GM21825 (cell line): Measurements from ENCODE around the gene MRPS18B.
"Not testable (repeated sequence)": the region's sequence is repeated elsewhere in the genome, so short reads cannot be mapped to it uniquely, and the experiment has no call there.

ENCODE experiments used
- ATAC-seq: cut with Tn5 transposase; IDR thresholded peaks from one replicate; pipeline ENCODE4 v1.9.1; 2021; ENCODE audit warnings: mild to moderate bottlenecking, moderate library complexity; ENCODE audit not compliant: unreplicated experiment

The MRPS18B gene

DNA sequence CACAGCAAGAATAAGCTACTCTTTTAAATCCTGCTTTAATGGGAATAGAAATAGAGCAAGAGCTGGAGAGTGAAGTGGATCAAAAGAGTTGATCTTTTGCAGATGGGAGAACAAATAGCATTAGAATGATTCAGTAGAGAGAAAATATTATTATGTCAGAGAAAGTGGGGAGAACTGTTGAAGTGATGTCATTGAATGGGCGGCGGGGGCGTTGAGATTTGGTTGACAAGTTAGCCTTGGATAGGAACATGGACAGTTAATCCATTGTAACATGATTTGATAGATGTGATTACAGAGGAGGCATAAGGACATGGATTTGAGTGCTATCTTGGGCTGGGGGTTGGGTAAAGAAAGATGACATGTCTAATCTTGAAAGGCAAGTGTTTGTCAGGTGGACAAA is 18.2 kb downstream of the MRPS18B start:
- no peak for ATAC-seq

DNA sequence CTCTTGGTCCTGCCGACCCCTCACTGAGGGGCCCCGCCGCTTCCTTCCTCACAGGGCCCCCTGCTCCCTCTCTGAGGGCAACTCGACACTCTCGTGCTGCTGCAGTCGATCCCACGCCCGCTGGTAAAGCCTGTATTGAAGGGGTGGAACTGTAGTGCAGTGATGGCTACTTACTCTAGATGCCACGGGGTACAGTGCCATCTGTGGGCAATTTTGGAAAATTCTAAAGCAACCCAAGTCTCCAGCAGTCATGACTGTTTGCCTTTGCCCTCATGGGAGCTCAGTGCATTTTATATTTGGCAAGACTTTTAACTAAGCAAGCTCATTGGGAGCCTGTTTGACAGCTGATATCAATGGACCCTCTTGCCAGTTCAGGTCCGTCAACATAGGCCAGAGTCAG is 22.8 kb downstream of the MRPS18B start:
- ATAC-seq, result no peak

DNA sequence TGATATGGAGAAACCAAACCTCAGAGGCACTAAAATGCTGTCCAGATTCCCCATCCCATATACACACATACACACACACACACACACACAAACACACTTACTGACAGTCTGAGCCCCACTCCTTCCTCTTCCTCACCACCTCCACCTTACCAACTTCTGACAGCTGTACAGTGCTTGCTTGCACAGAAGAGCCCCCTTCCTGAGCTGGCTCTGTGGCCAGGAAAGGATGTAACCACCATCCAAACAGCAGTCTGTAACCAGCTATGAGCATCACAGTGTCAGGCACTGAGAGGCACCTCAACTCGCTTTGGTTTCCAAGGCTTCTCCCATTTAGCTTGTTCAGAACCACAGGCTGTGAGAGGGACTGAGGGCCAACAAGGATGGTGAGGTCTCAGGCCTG is 23.4 kb downstream of the MRPS18B start:
- no peak for ATAC-seq

DNA sequence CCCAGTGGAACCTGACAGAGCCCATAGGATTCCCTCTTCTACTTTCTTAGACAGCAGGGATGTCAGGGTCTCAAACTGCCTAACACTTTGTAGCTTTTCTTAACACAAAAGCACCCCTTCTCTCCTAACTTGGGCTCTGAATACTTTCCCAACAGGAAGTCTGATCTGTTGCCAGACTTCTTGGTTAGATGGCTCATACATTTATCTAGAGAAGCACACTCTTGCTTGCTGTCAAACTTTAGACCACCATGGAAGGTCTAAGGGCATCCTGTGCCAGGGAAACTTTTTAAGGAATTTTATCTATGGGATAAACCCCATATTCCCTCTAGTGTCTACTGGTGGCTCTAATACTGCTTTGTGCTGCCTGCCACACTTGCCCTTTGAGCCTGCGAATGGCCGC is 26.0 kb downstream of the MRPS18B start:
- no peak for ATAC-seq

DNA sequence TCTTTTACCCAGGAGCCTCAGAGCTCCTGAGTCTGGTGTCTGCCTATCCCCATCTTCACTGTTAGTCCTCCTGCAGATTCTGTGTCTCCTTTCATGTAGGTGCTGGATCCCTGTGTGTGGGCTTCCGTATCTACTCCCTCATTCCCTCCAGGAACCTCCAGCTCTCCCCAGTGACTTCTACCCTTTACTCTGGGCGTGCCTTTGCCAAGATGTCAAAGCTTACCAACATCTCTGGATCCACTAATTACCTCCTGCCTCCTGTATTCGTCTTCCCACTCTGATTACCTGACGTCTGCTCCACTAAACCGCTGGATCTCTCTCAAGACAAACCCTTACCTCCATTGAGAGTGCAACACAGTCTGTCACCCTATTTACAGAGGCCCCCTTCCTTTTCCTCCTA is 27.1 kb downstream of the MRPS18B start:
- no peak for ATAC-seq

DNA sequence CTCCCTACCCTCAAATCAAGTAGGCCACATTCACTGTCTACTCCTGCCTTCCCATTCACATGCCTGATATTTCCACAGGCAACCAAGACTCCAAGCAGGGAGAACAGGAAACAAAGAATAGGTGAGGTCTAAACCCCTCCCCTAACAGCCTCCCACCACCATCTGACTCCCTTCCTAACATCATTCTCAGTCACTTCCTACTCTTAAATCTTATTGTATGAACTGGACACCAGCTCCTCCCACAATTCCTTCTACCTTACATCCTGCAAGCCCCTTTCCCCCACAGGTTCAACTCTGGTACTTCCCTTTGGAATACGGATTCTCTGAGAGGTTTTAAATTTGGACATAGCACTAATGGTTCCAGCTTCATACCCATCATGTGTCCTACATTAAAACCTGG is 28.3 kb downstream of the MRPS18B start:
- ATAC-seq, result no peak

DNA sequence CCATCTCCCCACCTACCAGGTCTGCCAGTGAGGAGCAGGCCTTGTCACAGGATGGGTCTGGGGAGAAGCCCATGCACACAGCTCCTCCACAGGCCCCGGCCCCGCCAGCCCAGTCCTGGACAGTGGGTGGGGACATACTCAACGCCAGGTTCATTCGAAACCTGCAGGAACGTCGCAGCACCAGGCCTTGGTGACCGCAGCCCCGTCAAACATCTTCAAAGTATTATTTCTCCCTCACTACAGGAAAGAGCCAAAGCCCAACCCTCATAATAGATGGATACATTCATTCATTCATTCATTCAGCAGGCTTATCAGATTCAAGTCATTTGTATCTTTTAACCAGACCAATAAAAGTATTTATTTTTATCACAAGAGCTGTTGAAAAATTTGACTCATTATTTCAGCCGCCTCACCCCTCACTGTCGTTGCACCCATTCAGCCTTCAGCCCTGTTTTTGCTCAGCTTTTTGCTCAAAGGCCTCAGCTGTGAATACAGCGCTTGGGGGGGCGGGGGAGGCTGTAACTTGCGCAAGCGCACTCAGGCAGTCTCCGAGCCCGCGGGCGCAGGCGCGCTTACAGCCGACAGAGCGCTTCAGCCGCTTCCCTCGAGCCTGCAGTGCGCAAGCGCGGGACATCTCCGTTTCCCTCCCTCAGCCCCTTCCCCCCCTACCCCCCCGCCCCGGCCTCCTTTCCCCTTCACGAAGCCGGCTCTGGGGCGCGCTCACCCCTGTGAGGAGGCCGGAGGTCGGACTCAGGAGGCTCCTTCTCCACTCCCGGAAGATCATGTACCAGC is 29.0 kb downstream of the MRPS18B start, which contains the start of gene C6orf136:
C6orf136 (plus strand) TSS at position 684 of the 792 bp plus-strand sequence; CDS start at position 783, 99 bp downstream.
- peak; percentile 41 for ATAC-seq

DNA sequence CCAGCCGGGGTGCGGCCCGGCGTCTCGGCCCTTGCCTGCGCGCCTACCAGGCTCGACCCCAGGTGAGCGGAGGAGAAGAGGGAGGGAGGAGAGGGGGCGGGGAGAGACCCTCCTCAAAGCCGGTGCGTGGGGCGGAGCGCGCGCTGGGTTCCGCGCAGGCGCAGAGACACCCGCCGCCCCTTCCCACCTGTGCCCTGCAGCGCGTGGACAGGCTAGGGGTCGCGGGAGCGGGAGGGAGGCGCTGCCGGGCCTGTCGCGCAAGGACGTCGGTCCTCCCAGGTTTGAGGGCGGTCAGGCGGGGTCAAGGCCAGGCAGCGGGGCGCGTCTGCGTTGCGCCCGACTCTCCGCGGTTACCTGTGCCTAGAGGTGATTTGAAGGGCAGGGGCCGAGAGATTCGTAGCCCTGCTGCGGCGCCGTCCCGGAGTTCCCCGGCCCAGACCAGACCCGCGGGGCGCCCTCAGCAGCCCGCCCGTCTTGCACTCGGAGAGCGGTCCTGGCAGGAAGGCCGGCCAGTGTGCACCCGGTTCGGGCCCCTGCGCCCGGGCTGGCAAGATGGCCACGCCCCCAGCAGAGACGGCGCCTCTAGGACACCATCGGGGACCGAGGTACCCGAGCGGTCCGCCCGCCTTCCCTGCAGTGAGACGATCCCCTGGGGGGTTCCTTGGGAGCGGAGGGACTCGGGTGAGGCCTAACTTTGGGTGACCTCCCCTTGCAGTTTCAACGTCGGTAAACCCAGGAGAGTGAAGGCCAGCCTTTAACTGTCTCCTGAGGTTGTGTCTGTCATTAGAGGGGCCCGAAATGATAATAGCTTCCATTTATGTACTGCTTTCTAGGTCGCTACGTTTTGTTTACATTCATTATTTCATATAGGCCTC is 29.8 kb downstream of the MRPS18B start:
- peak; percentile 56 for ATAC-seq

DNA sequence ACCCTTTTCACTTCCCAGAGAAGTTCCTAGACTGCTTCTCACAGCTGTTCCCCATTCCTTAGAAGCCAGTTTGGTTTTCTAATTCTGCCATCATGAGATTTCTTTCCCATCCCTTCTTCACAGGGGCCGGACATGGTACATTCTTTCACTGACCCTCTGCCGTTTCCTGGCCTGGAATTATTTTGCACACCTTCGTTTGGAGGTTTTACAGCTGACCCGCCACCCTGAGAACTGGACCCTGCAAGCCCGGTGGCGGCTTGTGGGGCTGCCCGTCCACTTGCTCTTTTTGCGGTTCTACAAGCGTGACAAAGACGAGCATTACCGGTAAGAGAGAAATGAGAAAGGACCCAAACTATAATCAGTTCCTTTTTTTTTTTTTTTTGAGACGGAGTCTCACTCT is 33.5 kb downstream of the MRPS18B start:
- no peak for ATAC-seq

DNA sequence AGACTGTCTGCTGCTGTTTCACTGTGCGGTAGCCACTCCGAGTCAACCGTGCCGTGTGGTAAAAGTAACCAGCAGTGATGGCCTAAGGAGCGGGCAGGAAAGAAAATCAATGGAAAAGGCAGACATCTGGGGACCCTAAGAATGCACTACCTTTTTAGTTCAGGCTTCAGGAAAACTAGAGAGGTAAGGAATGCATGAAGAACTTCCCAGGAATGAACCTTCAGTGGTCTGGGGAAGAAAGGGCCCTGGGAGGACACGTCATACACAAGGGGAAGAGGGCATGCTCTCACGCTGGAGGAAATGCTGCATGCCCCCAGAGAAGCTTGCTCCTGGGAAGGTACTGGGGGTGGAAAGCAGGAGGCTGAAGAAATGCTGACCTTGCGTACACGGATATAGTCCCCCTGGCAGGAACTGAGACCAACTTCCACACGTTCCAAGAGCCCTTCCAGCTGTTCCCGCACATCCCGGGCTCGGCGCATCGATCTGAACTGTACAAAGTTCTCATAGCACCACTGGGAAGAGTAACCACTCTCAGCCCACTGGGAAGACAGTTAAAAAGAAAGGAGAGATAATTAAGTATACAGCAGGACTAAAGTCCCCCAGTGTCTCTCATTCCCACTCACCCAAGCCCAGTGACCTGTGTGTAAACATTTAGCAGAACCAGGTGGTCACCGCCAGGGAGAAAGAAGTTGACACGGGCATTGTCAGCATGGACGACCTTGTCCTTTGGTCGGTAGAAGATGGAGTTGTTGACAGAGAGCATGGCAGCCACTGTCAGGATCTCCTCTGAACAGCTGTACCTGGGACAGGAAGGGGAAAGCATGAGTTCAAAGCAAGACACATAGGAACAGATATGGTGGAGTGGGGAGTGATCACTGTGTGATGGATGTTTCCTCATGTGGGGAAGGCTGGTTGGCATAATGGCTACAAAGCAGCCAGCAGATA is 37.4 kb downstream of the MRPS18B start:
- ATAC-seq, result no peak

DNA sequence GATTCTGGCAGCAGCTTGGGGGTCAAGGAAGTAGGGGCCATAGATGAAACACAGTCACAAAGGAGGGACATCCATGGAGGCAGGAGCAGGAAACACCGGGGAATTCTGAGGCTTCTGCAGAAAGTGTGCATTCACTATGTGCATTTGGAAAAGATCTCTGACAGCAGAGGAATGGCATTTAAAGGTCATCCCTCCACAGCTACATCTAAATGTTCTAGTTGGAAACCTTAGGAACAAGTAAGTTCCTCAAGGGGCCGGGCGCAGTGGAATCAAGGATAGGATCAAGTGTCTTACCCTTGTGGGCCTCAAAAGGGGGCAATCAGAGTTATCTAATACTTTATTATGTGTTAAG is 38.1 kb downstream of the MRPS18B start:
- ATAC-seq, result no peak

DNA sequence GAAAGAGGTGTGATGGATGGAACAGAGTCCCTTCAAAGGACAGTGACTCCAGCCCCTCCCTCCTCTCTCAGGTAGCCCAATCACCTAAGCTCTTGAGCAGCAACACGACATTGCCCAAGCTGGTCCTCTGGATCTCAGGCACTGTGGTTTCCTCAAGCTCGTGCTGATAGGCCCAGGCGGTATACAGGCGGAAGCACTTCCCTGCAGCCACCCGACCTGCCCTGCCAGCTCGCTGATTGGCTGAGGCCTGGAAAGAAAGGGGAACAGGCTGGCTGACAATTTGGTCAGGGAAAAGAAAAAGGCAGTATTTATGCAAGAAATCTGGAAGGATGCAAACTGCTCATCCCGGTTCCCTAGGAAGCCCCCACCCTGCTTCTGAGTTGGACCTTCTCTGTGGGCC is 38.9 kb downstream of the MRPS18B start:
- ATAC-seq, result no peak

DNA sequence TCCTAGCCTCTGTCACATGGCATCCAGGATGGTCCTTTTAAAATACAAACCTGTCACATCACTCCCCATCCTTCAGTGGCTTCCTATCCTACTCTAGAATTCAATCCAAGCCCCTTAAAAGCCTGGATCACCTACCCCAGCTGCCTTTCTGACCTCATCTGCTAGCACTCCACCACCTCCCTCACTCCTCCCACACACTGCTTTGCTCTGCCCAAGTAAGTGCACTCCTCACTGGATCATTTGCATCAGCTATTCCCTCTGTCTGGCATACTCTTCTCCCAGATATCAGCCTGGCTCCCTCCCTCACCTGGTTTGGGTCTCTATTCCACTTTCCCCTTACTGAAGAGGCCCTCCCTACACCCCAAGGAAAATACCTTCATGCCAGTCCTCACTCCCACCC is 39.8 kb downstream of the MRPS18B start:
- no peak for ATAC-seq

DNA sequence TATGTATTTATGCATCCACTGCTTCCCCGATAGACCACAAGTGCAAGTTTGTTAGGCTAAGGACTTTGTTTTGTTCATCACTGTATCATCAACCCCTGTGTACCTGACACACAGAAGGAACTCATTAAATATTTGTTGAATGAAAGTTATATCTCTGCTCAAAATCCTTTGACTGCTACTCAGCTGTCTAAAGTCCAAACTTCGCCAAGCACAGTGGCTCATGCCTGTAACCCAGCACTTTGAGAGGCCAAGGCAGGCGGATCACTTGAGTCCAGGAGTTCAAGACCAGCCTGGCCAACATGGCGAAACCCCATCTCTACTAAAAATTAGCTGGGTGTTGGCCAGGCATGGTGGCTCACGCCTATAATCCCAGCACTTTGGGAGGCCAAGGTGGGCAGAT is 40.3 kb downstream of the MRPS18B start:
- not testable (repeated sequence) for ATAC-seq

DNA sequence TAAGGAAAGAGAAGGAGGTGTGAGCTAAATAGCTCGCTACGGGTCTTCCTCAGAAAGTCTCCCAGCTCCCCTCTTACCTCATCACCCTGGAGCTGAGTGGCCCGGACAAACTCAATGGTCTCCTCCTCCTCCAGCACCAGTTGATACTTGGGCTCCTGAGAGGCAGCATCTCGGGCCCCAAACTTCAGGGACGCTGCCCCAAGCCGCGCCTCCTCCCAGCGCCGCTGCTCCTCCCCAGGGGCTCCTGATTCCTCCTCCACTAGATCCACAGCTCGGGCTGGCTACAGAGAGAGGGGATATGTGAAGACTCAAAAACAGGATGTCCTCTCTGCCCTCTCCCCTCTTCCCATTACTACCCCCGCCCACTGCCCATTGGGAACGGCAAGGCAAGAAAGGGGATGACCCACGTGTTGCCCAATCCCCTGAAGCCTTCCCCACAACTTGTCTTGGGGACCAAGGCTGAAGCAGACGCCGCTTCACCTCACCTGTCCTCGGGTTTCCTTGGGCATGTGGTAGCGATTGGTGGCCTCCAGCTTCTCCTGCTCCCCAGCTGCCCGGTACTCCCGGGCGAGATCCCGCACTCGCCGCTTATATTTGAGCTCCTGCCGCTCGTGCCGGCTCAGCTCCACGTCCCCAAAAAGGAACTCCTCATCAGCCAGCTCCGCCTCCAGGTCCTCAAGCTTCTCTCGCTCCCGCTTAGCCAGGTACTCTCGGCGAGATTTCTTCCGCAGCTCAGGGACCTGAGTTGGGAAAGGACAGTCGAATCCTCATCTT is 47.5 kb downstream of the MRPS18B start:
- no peak for ATAC-seq

DNA sequence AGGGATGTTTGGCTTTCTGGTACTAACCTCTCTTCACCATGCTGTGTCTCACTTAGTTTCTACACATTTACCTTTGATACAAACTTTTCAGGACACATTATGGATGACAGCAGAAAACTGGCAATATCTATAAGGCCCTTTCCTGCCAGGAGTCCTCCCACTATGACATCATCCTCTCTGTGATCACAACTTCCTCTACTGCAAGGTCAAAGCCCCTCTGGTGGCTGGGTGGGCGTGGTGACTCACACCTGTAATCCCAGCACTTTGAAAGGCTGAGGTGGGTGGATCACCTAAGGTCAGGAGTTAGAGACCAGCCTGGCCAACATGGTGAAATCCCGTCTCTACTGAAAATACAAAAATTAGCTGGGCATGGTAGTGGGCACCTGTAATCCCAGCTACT is 48.7 kb downstream of the MRPS18B start:
- not testable (repeated sequence) for ATAC-seq

DNA sequence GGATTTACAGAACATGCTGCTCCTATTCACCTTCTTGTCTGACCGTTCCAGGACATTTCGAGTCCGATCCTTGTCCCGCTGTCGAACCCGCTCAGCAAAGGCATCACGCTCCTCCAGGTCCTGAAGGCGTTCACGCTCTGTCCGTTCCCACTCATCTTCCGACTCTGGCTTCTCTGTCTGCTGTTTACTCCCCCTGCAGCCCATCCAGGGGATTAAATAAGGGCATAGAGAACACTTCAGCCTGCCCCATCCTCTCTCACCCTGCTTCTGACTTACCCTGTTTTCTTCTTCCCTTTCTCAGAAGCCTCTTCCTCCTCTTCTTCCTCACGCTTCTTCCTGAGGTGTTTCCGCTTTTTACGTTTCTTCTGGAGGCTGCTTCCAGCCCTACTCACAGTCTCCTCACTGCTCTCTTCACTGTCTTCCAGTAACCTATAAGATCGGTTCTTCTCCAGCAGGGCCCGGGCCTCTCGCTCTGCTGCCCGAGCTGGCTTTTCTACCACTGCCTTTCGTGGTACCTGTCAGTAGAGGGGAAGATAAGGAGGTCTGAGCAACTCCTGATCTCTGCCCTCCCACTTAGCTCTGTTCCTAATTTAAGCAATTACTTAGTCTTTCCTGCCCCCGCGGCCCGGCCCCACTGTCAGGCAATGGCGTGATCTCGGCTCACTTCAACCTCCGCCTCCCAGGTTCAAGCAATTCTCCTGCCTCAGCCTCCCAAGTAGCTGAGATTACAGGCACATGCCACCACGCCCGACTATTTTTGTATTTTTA is 53.3 kb downstream of the MRPS18B start:
- ATAC-seq, result no peak

DNA sequence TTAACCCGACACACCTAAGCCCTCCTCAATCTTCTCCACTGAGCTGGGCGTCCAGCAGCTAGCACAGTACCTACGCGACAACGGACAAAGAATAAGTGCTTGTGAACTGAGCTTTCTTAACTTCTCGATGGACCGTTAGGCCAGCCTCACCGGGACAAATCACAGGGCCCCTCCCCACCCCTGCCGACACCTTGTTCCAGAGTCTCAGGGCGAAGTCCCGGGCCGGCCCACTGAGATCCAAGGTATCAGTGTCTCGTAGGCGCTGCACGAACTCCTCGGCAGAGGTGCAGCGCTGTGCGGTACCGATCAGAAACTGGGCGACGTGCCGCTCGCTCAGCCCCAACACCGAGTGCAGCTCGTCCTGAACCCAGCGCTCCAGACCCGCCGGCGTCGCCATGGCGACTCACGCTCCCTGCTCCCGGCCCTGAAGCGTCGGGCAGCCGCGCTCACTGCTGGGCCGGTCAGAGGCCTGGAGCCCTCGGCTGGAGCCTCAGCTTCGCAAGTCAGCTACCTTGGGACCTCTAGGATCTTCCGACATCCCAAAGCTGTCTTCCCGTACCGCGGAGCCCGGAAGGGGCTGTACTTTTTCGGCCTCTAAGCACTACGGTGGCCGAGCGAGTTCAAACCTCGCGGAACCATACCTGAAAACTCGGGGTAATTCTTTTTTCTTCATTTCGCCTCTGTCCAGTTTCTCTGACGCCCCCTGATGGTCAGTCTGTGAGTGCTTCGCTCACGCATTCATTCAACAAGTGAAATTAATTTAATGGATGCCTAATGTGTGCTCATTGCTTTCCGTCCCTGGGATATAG is 55.0 kb downstream of the MRPS18B start, which contains the start of gene DHX16:
DHX16 (minus strand) TSS at position 562 of the 809 bp plus-strand sequence; CDS start at position 397, 165 bp downstream.
- peak; percentile 71 for ATAC-seq
